WTC11 (cell line): ENCODE measurements around the gene BABAM2.

Source experiments
- ATF3 ChIP-seq: sonication (generic); formaldehyde crosslinking; conservative IDR thresholded peaks from 2 replicates; pipeline ENCODE4 v1.8.1; 2022; ENCODE audit warnings: mild to moderate bottlenecking, missing genetic modification reagents
- CBFB ChIP-seq: sonication (generic); formaldehyde crosslinking; IDR thresholded peaks from 2 replicates; pipeline ENCODE4 v1.8.1; 2022; ENCODE audit warnings: mild to moderate bottlenecking, low read depth, missing genetic modification reagents
- CREM ChIP-seq: sonication (generic); formaldehyde crosslinking; IDR thresholded peaks from 2 replicates; pipeline ENCODE4 v1.8.1; 2022; ENCODE audit warnings: mild to moderate bottlenecking, missing genetic modification reagents, moderate library complexity
- E2F5 ChIP-seq: sonication (generic); formaldehyde crosslinking; IDR thresholded peaks from 2 replicates; pipeline ENCODE4 v1.8.1; 2022; ENCODE audit warnings: mild to moderate bottlenecking, moderate library complexity, missing genetic modification reagents
- MAX ChIP-seq: sonication (generic); formaldehyde crosslinking; IDR thresholded peaks from 2 replicates; pipeline ENCODE4 v1.8.0; 2022; ENCODE audit warnings: mild to moderate bottlenecking, missing genetic modification reagents
- PRRX2 ChIP-seq: fragments of 250-450 bp; sonication (Bioruptor Pico); IDR thresholded peaks from 2 replicates; pipeline ENCODE4 v1.8.0; 2021; ENCODE audit warnings: mild to moderate bottlenecking
- TF ChIP-seq, protein P1 (sequence below): sonication (generic); formaldehyde crosslinking; IDR thresholded peaks from 2 replicates; pipeline ENCODE4 v1.8.0; 2022; ENCODE audit warnings: mild to moderate bottlenecking, missing genetic modification reagents
- TF ChIP-seq, protein P2 (sequence below): fragments of 200-600 bp; IDR thresholded peaks from 2 replicates; pipeline ENCODE4 v1.8.0; 2022; ENCODE audit warnings: antibody characterized with exemption
- TF ChIP-seq, protein P3 (sequence below): sonication (generic); formaldehyde crosslinking; IDR thresholded peaks from 2 replicates; pipeline ENCODE4 v1.8.1; 2023; ENCODE audit warnings: mild to moderate bottlenecking, missing genetic modification reagents, moderate library complexity

GRCh38 chr2:28366496-28367282 is 476.2 kb downstream of the BABAM2 start:
- TF ChIP-seq, protein P1, sequence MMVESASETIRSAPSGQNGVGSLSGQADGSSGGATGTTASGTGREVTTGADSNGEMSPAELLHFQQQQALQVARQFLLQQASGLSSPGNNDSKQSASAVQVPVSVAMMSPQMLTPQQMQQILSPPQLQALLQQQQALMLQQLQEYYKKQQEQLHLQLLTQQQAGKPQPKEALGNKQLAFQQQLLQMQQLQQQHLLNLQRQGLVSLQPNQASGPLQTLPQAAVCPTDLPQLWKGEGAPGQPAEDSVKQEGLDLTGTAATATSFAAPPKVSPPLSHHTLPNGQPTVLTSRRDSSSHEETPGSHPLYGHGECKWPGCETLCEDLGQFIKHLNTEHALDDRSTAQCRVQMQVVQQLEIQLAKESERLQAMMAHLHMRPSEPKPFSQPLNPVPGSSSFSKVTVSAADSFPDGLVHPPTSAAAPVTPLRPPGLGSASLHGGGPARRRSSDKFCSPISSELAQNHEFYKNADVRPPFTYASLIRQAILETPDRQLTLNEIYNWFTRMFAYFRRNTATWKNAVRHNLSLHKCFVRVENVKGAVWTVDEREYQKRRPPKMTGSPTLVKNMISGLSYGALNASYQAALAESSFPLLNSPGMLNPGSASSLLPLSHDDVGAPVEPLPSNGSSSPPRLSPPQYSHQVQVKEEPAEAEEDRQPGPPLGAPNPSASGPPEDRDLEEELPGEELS = no peak
- TF ChIP-seq E2F5 (CRISPR knock-in tag) (no peak), ATF3 (no peak), CBFB (CRISPR knock-in tag) (no peak), PRRX2 (CRISPR knock-in tag) (no peak), CREM (CRISPR knock-in tag) (no peak), MAX (CRISPR knock-in tag) (no peak)
- TF ChIP-seq, protein P2, sequence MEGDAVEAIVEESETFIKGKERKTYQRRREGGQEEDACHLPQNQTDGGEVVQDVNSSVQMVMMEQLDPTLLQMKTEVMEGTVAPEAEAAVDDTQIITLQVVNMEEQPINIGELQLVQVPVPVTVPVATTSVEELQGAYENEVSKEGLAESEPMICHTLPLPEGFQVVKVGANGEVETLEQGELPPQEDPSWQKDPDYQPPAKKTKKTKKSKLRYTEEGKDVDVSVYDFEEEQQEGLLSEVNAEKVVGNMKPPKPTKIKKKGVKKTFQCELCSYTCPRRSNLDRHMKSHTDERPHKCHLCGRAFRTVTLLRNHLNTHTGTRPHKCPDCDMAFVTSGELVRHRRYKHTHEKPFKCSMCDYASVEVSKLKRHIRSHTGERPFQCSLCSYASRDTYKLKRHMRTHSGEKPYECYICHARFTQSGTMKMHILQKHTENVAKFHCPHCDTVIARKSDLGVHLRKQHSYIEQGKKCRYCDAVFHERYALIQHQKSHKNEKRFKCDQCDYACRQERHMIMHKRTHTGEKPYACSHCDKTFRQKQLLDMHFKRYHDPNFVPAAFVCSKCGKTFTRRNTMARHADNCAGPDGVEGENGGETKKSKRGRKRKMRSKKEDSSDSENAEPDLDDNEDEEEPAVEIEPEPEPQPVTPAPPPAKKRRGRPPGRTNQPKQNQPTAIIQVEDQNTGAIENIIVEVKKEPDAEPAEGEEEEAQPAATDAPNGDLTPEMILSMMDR = no peak
- TF ChIP-seq, protein P3, sequence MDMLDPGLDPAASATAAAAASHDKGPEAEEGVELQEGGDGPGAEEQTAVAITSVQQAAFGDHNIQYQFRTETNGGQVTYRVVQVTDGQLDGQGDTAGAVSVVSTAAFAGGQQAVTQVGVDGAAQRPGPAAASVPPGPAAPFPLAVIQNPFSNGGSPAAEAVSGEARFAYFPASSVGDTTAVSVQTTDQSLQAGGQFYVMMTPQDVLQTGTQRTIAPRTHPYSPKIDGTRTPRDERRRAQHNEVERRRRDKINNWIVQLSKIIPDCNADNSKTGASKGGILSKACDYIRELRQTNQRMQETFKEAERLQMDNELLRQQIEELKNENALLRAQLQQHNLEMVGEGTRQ (CRISPR knock-in tag) = no peak
